ENCODE measurements around the gene CHST8.

- TF ChIP-seq CTCF (IDR thresholded peaks at IDR 0.05), result no peak
- TF ChIP-seq POLR2A (IDR thresholded peaks at IDR 0.05), result no peak
- no peak for TF ChIP-seq POLR2AphosphoS5 (IDR thresholded peaks at IDR 0.05)
Measured at GRCh38 chr19:33684538-33685232, 62.9 kb downstream of the CHST8 start.
